IPS DF 19.7 (cell line): ENCODE results near the gene POLD2.

ENCODE experiments used
- DNase-seq: peaks from one replicate; pipeline ENCODE4 v3.0.0-alpha.2; 2013; ENCODE audit warnings: low read depth, low spot score

Gene POLD2

GRCh38 chr7:44152971-44153947 lies 29.9 kb upstream of the POLD2 start:
- DNase-seq, result no peak

DNA sequence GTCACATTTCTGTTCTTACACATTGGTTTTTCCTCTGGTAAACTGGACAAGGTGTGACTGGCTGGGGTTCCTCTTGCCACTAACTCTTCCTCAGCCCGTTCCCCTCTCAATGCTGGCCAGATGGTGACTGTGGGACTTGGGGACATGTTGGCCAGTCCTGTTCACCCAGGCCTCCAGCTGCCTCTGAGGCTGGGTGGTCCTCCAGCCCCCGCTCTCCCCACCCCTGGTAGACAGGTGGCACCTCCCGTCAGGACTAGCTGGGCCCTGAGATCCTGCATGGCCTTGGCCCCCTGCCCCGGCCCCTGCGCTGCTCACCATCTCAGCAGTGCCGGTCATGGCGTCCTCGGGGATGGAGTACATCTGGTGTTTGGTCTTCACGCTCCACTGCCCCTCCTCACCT lies 28.6 kb upstream of the POLD2 start:
- no peak for DNase-seq

GRCh38 chr7:44150966-44151941 lies 27.9 kb upstream of the POLD2 start:
- no peak for DNase-seq

DNA sequence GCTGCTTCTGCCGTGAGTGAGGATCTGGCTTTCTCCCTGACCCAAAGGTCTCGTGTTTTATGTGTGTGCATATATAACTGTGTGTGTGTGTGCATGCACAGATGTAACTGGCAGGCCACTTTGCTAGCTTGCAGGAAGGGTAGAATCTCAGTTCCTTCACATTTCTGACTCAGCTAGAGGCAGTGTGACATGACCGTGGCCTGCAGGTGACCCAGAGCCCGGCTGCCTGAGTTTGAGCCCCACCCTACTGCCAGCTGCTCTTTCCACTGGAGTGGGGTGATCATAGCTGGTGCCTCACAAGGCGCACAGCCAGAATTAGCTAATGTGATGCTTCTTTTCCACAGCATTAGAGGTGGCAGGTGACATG lies 27.1 kb upstream of the POLD2 start:
- DNase-seq, result no peak

DNA sequence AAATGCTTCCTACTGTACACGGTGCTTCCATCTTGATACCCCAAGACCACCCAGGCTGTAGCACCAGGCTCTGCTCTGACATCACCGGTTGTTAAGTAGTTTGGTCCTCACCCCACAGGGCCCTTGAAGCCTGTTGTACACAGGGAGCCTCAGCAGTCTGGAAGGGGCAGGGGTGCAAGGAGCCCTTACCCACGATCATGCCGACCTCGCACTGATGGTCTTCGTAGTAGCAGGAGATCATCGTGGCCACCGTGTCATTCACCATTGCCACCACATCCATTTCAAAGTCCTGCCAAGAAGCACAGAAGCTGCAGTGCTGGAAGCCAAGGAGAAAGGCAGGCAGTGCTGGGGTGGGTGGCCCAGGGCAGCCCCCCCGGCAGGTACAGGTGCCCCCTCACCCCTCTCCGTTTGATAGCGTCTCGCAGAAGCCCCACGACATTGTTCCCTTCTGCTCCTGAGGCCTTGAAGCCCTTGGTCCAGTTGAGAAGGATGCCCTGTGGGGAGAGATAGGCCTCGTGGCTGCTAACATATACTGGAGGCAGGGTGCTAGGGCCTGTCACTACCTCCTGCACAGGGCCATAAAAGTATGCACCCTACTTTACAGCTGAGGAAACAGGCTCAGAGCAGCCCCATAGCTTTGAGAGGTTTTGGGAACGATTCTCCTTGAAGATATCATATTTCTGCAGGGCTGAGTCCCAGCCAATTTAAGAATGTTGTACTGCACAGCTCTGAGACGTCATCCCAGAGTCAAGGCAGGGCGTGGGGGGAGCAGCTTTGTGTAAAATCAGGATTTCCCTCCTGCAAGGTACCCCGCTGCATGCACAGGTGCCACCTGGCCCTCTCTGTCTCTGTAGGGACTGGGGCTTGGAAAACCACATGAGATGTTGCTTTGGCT lies 26.5 kb upstream of the POLD2 start:
- DNase-seq, result no peak

GRCh38 chr7:44148961-44149536 lies 25.7 kb upstream of the POLD2 start:
- no peak for DNase-seq

- DNase-seq, result no peak
Measured at GRCh38 chr7:44148166-44148565, 24.8 kb upstream of the POLD2 start.

GRCh38 chr7:44147026-44147991 lies 24.0 kb upstream of the POLD2 start:
- no peak for DNase-seq

DNA sequence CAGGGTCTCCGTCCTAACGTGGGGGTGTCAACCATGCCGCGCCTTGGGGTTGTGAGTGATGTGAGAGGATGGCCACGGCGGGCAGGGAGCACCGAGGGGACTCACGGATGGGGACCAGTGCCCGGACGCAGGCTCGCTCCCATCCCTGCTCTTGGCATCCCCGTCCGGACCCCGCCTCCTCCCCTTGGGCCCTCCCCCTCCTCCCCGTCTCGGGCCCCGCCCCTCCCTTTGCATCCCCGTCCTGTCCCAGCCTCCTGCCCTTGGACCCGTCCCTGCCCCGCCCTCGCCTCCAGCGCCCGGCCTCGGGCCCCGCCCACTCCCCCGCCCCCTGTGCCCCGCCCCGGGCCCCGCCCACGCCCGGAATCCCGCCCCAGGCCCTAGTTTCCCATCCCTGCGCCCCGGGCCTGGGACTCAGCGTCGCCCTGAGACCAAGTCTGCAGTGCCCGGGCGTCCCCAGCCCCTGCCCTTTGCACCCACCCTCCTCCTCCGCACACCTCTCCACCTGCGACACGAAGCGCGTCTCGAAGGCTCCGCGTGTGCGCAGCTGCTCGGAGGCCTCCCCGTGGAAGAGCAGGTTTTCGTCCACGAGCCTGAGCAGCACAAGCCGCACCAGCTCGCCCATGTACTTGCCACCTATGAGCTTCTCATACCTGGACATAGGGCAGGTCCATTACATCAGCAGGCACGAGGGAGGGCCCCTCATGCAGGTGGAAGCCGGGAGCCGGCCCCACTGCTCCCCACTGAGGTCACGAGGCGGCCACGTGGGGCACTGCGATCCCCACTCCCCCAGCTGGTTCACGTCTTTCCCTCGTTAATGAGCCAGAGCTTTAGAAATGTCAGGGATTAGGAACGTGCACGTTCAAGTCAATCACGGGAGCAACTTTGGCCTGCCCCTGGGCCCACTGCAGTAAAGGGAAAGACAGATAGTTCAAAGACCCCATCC lies 22.9 kb upstream of the POLD2 start:
- DNase-seq, result peak; percentile 48

GRCh38 chr7:44145479-44145968 lies 22.2 kb upstream of the POLD2 start:
- no peak for DNase-seq

DNA sequence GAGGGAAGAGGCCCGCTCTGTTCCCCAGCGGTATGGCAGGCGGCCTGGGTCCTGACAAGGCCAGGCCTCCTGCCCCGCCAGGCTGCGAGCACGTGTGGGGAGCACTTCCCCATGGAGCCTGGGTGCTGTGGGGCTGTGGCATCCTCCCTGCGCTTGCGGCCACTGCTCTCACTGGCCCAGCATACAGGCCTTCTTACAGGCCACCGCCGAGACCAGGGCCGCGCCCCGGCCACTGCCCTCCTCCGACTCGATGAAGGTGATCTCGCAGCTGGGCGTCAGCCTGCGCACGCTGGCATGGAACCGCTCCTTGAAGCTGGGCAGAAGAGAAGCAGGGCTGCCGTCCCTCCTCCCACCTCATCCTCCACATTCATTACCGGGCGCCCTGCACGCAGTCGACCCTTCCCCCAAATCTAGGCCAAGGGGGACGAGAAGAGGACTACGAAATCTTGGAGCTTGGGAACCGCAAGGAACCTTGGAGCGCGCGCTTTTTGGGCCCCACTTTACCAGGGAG lies 21.7 kb upstream of the POLD2 start:
- no peak for DNase-seq

- no peak for DNase-seq
Measured at GRCh38 chr7:44144426-44144967, 21.1 kb upstream of the POLD2 start.

GRCh38 chr7:44143646-44144250 lies 20.4 kb upstream of the POLD2 start:
- DNase-seq, result no peak

DNA sequence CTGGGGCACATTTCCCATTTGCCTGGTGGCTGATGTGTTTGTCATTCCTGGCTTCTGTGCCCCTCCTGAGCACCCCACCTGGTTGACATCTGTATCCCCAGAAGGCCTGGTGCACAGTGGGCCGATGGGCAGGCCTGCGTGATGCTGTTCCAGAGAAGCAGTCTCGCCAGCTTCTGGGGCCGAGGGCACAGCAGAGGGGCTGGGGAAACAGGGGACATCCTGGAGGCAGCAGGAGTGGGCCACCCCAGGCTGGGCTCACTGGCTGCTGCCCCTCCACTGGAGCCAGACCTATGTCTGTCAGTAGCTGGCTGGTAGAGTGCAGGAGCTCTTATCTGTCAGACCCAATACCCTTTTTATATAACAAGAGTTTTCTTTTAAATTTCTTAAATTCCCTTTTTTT lies 18.7 kb upstream of the POLD2 start:
- no peak for DNase-seq

- no peak for DNase-seq
Measured at GRCh38 chr7:44141221-44141850, 18.0 kb upstream of the POLD2 start, which contains the start of gene MYL7. Gene MYL7 (minus strand): TSS chr7:44141332. CDS start chr7:44141305, 27 bp downstream.

DNA sequence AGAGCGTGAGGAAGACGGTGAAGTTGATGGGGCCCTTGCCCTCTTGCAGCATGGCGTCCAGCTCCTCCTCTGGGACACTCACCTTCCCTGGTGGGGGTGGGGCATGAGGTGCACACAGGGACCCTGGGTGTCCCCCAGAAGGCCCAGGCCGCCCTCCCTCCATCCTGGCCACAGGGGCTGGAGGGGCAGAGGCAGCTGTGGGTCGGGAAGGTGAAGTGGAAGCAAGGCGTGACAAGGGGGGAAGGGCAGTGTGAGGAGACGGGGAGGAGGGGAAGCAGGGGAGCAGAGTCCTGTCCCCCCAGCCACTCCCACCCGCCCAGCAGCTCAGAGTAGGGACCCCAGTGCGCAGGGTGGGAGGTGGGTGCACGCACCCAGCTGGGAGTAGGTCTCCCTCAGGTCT lies 17.0 kb upstream of the POLD2 start:
- no peak for DNase-seq
